ENCODE data around the gene PIP4K2A.

- TF ChIP-seq, protein P1, sequence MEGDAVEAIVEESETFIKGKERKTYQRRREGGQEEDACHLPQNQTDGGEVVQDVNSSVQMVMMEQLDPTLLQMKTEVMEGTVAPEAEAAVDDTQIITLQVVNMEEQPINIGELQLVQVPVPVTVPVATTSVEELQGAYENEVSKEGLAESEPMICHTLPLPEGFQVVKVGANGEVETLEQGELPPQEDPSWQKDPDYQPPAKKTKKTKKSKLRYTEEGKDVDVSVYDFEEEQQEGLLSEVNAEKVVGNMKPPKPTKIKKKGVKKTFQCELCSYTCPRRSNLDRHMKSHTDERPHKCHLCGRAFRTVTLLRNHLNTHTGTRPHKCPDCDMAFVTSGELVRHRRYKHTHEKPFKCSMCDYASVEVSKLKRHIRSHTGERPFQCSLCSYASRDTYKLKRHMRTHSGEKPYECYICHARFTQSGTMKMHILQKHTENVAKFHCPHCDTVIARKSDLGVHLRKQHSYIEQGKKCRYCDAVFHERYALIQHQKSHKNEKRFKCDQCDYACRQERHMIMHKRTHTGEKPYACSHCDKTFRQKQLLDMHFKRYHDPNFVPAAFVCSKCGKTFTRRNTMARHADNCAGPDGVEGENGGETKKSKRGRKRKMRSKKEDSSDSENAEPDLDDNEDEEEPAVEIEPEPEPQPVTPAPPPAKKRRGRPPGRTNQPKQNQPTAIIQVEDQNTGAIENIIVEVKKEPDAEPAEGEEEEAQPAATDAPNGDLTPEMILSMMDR (IDR thresholded peaks at IDR 0.05), result no peak
- TF ChIP-seq POLR2AphosphoS5 (IDR thresholded peaks at IDR 0.05) (no peak), POLR2A (IDR thresholded peaks at IDR 0.05) (no peak)
These were observed 39.4 kb upstream of the PIP4K2A start for GRCh38 chr10:22753786-22754185.

Data from suprapubic skin (tissue), 4 donors.